ENCODE results near the gene SULF2.

Gene SULF2

DNA sequence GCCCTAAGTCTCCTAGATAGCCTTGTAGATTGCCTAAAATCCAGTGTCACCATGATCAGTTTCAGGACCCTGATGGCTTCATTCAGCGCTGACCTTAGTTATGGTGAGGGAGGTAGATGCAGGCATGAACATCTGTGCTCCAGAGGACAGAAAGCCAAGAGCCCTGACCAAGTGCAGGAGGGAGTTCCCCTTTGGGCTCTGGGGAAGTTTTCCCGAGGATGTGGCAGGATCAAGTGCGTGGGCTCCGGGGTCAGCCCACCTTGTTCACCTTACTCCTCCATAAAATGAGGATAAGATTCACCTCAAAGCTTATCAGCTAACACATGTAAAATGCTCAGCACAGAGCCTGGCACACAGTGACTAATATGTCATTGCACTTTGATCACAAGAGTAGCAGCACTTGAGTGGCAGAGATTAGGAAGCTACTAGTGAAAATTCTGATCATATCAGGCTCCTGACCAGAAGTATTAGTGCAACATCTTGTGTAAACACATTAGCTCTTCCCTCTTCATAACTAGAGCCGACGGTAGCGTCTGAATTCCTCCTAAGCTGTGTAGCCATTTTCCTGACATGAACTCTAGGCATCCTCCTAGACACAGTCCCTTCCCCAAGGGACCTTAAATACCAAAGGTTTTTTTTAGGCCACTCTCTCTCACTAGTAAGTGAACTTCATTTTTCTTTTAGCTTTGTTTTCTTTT is 125.2 kb downstream of the SULF2 start:
- POLR2A ChIA-PET (ENCODE audit: low non-redundant PET) = no interaction called here
- H3K27ac ChIP-seq = peak overlapping the region; percentile 38
- no peak for DNase-seq (ENCODE audit: low spot score)
- TF ChIP-seq, protein P1, sequence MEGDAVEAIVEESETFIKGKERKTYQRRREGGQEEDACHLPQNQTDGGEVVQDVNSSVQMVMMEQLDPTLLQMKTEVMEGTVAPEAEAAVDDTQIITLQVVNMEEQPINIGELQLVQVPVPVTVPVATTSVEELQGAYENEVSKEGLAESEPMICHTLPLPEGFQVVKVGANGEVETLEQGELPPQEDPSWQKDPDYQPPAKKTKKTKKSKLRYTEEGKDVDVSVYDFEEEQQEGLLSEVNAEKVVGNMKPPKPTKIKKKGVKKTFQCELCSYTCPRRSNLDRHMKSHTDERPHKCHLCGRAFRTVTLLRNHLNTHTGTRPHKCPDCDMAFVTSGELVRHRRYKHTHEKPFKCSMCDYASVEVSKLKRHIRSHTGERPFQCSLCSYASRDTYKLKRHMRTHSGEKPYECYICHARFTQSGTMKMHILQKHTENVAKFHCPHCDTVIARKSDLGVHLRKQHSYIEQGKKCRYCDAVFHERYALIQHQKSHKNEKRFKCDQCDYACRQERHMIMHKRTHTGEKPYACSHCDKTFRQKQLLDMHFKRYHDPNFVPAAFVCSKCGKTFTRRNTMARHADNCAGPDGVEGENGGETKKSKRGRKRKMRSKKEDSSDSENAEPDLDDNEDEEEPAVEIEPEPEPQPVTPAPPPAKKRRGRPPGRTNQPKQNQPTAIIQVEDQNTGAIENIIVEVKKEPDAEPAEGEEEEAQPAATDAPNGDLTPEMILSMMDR (conservative IDR thresholded peaks at IDR 0.05; ENCODE audit: low read depth) = no peak
- CTCF ChIA-PET = interaction anchor here (0.6 to 1.6 kb wide), 3 partner anchors 18 to 961 kb away, joined by 3 read pairs; no protein-coding TSS in a partner anchor

DNA sequence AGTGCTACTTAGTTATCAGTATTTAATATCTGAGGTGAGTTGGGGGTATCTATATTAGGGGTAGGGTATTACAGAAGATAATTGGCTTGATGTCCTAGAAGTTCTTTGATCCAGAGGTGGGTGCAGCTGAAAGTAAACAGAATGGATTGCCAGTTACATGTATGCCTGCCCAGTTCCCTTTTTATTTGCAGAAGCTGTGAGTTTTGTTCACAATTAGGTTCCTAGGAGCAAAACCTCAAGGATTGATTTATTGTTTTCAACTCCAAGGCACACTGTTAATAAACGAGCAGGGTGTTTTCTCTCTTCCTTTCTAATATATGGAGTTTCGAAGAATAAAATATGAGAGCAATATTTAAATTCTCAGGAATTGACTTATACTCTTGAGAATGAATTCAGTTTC is 129.0 kb downstream of the SULF2 start:
- ChIA-PET CTCF (no interaction called here), POLR2A (ENCODE audit: low non-redundant PET) (no interaction called here)
- TF ChIP-seq, protein P1 (conservative IDR thresholded peaks at IDR 0.05; ENCODE audit: low read depth) = no peak
- no peak for DNase-seq (ENCODE audit: low spot score)
- H3K27ac ChIP-seq = no peak overlapping the region

DNA sequence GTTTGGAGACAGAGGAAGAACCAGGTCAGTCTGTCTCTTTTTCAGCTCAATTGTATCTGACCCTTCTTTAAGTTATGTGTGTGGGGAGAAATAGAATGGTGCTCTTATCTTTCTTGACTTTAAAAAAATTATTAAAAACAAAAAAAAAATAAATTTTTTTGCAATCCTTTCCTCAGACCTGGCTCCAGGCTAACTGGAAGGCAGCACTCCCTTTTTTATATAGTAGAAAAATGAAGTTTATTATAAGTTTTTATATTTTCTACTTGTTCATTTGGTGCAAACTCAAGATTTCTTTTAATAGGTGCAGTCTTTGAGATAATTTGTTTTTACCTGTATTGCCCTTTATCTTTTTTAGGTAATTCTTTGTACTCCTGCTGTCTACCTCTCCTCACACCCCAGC is 129.6 kb downstream of the SULF2 start:
- no peak overlapping the region for H3K27ac ChIP-seq
- POLR2A ChIA-PET (ENCODE audit: low non-redundant PET) = no interaction called here
- no peak for DNase-seq (ENCODE audit: low spot score)
- TF ChIP-seq, protein P1 (conservative IDR thresholded peaks at IDR 0.05; ENCODE audit: low read depth) = no peak
- CTCF ChIA-PET = interaction anchor here (0.6 kb wide), 2 partner anchors 870 to 980 kb away, joined by 3 to 6 read pairs; no protein-coding TSS in a partner anchor

DNA sequence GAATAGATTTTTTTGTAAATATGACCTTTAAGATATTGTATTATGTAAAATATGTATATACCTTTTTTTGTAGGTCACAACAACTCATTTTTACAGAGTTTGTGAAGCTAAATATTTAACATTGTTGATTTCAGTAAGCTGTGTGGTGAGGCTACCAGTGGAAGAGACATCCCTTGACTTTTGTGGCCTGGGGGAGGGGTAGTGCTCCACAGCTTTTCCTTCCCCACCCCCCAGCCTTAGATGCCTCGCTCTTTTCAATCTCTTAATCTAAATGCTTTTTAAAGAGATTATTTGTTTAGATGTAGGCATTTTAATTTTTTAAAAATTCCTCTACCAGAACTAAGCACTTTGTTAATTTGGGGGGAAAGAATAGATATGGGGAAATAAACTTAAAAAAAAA is 130.9 kb downstream of the SULF2 start:
- H3K27ac ChIP-seq = no peak overlapping the region
- ChIA-PET POLR2A (ENCODE audit: low non-redundant PET) (no interaction called here), CTCF (interaction anchor here (0.7 to 1.5 kb wide), 4 partner anchors 9 to 1025 kb away, joined by 3 to 7 read pairs (median 4); no protein-coding TSS in a partner anchor)
- DNase-seq (ENCODE audit: low spot score) = no peak
- TF ChIP-seq, protein P1 (conservative IDR thresholded peaks at IDR 0.05; ENCODE audit: low read depth) = no peak

DNA sequence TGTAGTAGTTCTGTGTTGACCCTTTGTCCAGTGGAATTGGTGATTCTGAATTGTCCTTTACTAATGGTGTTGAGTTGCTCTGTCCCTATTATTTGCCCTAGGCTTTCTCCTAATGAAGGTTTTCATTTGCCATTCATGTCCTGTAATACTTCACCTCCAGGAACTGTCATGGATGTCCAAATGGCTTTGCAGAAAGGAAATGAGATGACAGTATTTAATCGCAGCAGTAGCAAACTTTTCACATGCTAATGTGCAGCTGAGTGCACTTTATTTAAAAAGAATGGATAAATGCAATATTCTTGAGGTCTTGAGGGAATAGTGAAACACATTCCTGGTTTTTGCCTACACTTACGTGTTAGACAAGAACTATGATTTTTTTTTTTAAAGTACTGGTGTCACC is 131.4 kb downstream of the SULF2 start:
- TF ChIP-seq, protein P1 (conservative IDR thresholded peaks at IDR 0.05; ENCODE audit: low read depth) = no peak
- no peak for DNase-seq (ENCODE audit: low spot score)
- no peak overlapping the region for H3K27ac ChIP-seq
- POLR2A ChIA-PET (ENCODE audit: low non-redundant PET) = no interaction called here
- CTCF ChIA-PET = interaction anchor here (0.7 to 1.5 kb wide), 3 partner anchors 9 to 1026 kb away, joined by 3 to 7 read pairs (median 4); no protein-coding TSS in a partner anchor

DNA sequence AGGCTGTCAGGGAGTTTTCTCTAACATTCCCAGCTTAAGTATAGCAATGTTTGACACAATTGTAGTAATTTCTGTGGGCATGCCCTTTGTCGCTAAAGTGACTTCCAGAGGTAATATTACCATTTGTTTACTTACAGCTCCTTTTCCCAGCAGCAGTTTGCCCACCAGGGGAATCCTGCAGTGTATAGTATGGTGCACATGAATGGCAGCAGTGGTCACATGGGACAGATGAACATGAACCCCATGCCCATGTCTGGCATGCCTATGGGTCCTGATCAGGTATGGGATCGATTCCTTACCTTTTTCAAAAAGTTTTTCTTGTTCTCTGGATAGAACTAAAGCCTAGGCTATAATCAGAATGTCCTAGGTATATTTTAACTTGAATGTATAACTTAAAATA is 132.5 kb downstream of the SULF2 start:
- ChIA-PET CTCF (interaction anchor here (0.6 to 1.4 kb wide), 2 partner anchors 10 to 447 kb away, joined by 3 to 7 read pairs; no protein-coding TSS in a partner anchor), POLR2A (ENCODE audit: low non-redundant PET) (no interaction called here)
- no peak overlapping the region for H3K27ac ChIP-seq
- TF ChIP-seq, protein P1 (conservative IDR thresholded peaks at IDR 0.05; ENCODE audit: low read depth) = no peak
- no peak for DNase-seq (ENCODE audit: low spot score)
